ENCODE data around the gene LDLRAP1. TPM values are rescaled to one million over a fixed set of nuclear protein-coding genes. Genes with fewer than 3 reads are reported as not detected.

The LDLRAP1 gene
- total and polyA plus RNA-seq, 8 donors, result 17.0 to 28.7 (median 22.4) TPM

GRCh38 chr1:25569597-25570396 is 26.4 kb downstream of the LDLRAP1 start:
- intact Hi-C loops (cut with DNase I), result no loop called here
- no peak overlapping the region for H3K4me3 ChIP-seq
- TF ChIP-seq CTCF (IDR thresholded peaks at IDR 0.05), result no peak
- DNase-seq, result no peak
- H3K36me3 ChIP-seq, result peaks cover 0 to 22% of the 10 kb centered on the region in 2 donors
- H3K27ac ChIP-seq, result no peak overlapping the region
- no peaks in the 10 kb centered on the region for H3K27me3 ChIP-seq
- H3K4me1 ChIP-seq, result peaks cover 11 to 20% of the 10 kb centered on the region in 2 donors
- H3K9me3 ChIP-seq, result no peaks in the 10 kb centered on the region
- ATAC-seq, result no peak

- no peak overlapping the region for H3K27ac ChIP-seq
- no peak for DNase-seq
- no peaks in the 10 kb centered on the region for H3K9me3 ChIP-seq
- H3K4me1 ChIP-seq, result peaks cover 11 to 20% of the 10 kb centered on the region in 2 donors
- no peak for TF ChIP-seq CTCF (IDR thresholded peaks at IDR 0.05)
- H3K4me3 ChIP-seq, result no peak overlapping the region
- no peak for ATAC-seq
- peaks cover 0 to 11% of the 10 kb centered on the region in 2 donors for H3K36me3 ChIP-seq
- H3K27me3 ChIP-seq, result no peaks in the 10 kb centered on the region
- intact Hi-C loops (cut with DNase I), result no loop called here
Measured at GRCh38 chr1:25570798-25571521, 27.6 kb downstream of the LDLRAP1 start.

- Histone ChIP-seq H3K4me3 (no peak overlapping the region), H3K27ac (no peak overlapping the region), H3K36me3 (peaks cover 0 to 11% of the 10 kb centered on the region in 2 donors), H3K9me3 (no peaks in the 10 kb centered on the region), H3K4me1 (peaks cover 11 to 20% of the 10 kb centered on the region in 2 donors), H3K27me3 (no peaks in the 10 kb centered on the region)
- TF ChIP-seq CTCF (IDR thresholded peaks at IDR 0.05), result no peak
- no peak for ATAC-seq
- no peak for DNase-seq
- intact Hi-C loops (cut with DNase I), result no loop called here
Measured at GRCh38 chr1:25571522-25571970, 28.1 kb downstream of the LDLRAP1 start.

GRCh38 chr1:25572107-25572506 is 28.7 kb downstream of the LDLRAP1 start:
- H3K36me3 ChIP-seq, result peaks cover 0 to 6% of the 10 kb centered on the region in 2 donors

More at GRCh38 chr1:25572107-25572506, 28.7 kb downstream of the LDLRAP1 start:
- Histone ChIP-seq H3K4me3 (no peak overlapping the region), H3K9me3 (no peaks in the 10 kb centered on the region), H3K27me3 (no peaks in the 10 kb centered on the region), H3K4me1 (peaks cover 11 to 20% of the 10 kb centered on the region in 2 donors), H3K27ac (no peak overlapping the region)
- DNase-seq, result no peak
- TF ChIP-seq CTCF (IDR thresholded peaks at IDR 0.05), result no peak
- intact Hi-C loops (cut with DNase I), result no loop called here
- no peak for ATAC-seq

All from left lung (tissue), 10 donors.